Endothelial cell of umbilical vein (primary cell): ENCODE results near the gene AGFG2.
"Not testable (repeated sequence)": the region's sequence is repeated elsewhere in the genome, so short reads cannot be mapped to it uniquely, and the experiment has no call there.

Experiments used
- EZH2 ChIP-seq: IDR thresholded peaks from 2 replicates; pipeline ENCODE4 v1.6.1; 2012; ENCODE audit warnings: borderline replicate concordance, low read depth, mild to moderate bottlenecking, moderate library complexity, low read length, inconsistent platforms; ENCODE audit not compliant: severe bottlenecking
- FOS ChIP-seq: IDR thresholded peaks from 2 replicates; pipeline ENCODE4 v1.6.1; 2011; ENCODE audit warnings: mild to moderate bottlenecking, low read length, moderate library complexity, borderline replicate concordance; ENCODE audit not compliant: insufficient read depth
- JUN ChIP-seq: IDR thresholded peaks from 2 replicates; pipeline ENCODE4 v1.6.1; 2011; ENCODE audit warnings: borderline replicate concordance, low read depth; ENCODE audit not compliant: insufficient read length, insufficient read depth
- MYC ChIP-seq: IDR thresholded peaks from one replicate; pipeline ENCODE4 v1.6.1; 2011; ENCODE audit warnings: mild to moderate bottlenecking, low read depth, low read length
- POLR2A ChIP-seq: IDR thresholded peaks from 2 replicates; pipeline ENCODE4 v1.6.1; 2012; ENCODE audit warnings: low read depth, mild to moderate bottlenecking, control low read depth, low read length
- POLR2AphosphoS5 ChIP-seq: IDR thresholded peaks from 2 replicates; pipeline ENCODE4 v1.6.1; 2012; ENCODE audit warnings: low read depth, mild to moderate bottlenecking, control low read depth, low read length, moderate library complexity; ENCODE audit not compliant: insufficient read depth
- TF ChIP-seq, protein P1 (sequence below), 2 donors: IDR thresholded peaks; 1 replicate in 1 of 2; 2 replicates in 1 of 2; pipeline ENCODE4 v1.5.1; 2011; ENCODE audit warnings: low read length in 2 of 2, mild to moderate bottlenecking in 2 of 2, moderate library complexity in 2 of 2, control low read depth in 1 of 2, inconsistent platforms in 1 of 2, low read depth in 1 of 2; ENCODE audit not compliant: insufficient read depth in 1 of 2; ENCODE audit errors: extremely low read depth in 1 of 2
- TF ChIP-seq, protein P2 (sequence below): IDR thresholded peaks from 2 replicates; pipeline ENCODE4 v1.6.1; 2011; ENCODE audit not compliant: insufficient read depth, insufficient read length

- TF ChIP-seq, protein P1, sequence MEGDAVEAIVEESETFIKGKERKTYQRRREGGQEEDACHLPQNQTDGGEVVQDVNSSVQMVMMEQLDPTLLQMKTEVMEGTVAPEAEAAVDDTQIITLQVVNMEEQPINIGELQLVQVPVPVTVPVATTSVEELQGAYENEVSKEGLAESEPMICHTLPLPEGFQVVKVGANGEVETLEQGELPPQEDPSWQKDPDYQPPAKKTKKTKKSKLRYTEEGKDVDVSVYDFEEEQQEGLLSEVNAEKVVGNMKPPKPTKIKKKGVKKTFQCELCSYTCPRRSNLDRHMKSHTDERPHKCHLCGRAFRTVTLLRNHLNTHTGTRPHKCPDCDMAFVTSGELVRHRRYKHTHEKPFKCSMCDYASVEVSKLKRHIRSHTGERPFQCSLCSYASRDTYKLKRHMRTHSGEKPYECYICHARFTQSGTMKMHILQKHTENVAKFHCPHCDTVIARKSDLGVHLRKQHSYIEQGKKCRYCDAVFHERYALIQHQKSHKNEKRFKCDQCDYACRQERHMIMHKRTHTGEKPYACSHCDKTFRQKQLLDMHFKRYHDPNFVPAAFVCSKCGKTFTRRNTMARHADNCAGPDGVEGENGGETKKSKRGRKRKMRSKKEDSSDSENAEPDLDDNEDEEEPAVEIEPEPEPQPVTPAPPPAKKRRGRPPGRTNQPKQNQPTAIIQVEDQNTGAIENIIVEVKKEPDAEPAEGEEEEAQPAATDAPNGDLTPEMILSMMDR (IDR thresholded peaks at IDR 0.05; ENCODE audit: extremely low read depth in 1 of 2, insufficient read depth in 1 of 2, low read depth in 1 of 2, low read length in 2 of 2) = not testable (repeated sequence)
- not testable (repeated sequence) for TF ChIP-seq EZH2, POLR2AphosphoS5, POLR2A, FOS, MYC, JUN
- TF ChIP-seq, protein P2, sequence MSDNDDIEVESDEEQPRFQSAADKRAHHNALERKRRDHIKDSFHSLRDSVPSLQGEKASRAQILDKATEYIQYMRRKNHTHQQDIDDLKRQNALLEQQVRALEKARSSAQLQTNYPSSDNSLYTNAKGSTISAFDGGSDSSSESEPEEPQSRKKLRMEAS = not testable (repeated sequence)
These were observed 2.3 kb downstream of the AGFG2 start for GRCh38 chr7:100541309-100541708.
